BLaER1 (cell line): Measurements from ENCODE around the gene CACNA1D.

ENCODE experiments used
- H3K27ac ChIP-seq: shearing (Covaris generic); formaldehyde crosslinking; 2 replicates; pipeline ENCODE4 v1.8.1; 2022
- H3K27me3 ChIP-seq: shearing (Covaris generic); formaldehyde crosslinking; 2 replicates; pipeline ENCODE4 v1.8.1; 2022
- H3K36me3 ChIP-seq: shearing (Covaris generic); formaldehyde crosslinking; 2 replicates; pipeline ENCODE4 v1.8.1; 2022
- H3K4me1 ChIP-seq: shearing (Covaris generic); formaldehyde crosslinking; 2 replicates; pipeline ENCODE4 v1.8.1; 2022
- H3K4me2 ChIP-seq: shearing (Covaris generic); formaldehyde crosslinking; 2 replicates; pipeline ENCODE4 v1.8.1; 2022
- H3K4me3 ChIP-seq: shearing (Covaris generic); formaldehyde crosslinking; 2 replicates; pipeline ENCODE4 v1.8.1; 2022
- H3K9ac ChIP-seq: shearing (Covaris generic); formaldehyde crosslinking; 2 replicates; pipeline ENCODE4 v1.8.1; 2022
- H3K9me3 ChIP-seq: shearing (Covaris generic); formaldehyde crosslinking; 2 replicates; pipeline ENCODE4 v1.8.1; 2022
- H4K20me1 ChIP-seq: shearing (Covaris generic); formaldehyde crosslinking; 2 replicates; pipeline ENCODE4 v1.8.1; 2022
- Cebpa-rat ChIP-seq: shearing (Covaris generic); IDR thresholded peaks from 2 replicates; pipeline ENCODE4 v1.8.1; 2022

The CACNA1D gene

DNA sequence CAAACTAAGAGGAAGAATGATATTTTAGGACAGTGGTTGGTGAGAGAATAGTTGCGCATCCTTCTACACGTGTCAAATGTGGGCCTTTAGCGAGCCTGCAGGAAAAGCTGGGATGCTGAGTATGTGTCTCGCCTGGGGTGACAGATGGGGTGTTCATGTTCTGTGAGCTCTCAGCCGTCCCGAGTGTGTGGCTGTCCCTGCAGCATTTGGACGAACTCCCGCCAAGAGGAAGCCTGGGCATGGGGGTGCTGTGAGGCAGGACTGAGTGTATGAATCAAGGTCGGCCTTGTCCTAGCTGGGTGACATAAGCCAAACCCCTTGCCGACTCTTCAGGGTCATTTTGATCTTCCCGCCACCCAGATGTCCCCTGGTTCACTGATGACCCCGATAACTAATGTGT is 94.8 kb downstream of the CACNA1D start:
- Histone ChIP-seq H3K36me3 (no peaks in the 10 kb centered on the region), H3K4me2 (no peak overlapping the region), H3K4me3 (no peak overlapping the region), H3K9ac (no peak overlapping the region), H3K4me1 (peaks cover 8% of the 10 kb centered on the region; the same call in 1 of the 2 replicates), H3K27me3 (no peaks in the 10 kb centered on the region), H3K9me3 (no peaks in the 10 kb centered on the region), H3K27ac (no peak overlapping the region), H4K20me1 (no peaks in the 10 kb centered on the region)
- no peak for TF ChIP-seq Cebpa-rat

DNA sequence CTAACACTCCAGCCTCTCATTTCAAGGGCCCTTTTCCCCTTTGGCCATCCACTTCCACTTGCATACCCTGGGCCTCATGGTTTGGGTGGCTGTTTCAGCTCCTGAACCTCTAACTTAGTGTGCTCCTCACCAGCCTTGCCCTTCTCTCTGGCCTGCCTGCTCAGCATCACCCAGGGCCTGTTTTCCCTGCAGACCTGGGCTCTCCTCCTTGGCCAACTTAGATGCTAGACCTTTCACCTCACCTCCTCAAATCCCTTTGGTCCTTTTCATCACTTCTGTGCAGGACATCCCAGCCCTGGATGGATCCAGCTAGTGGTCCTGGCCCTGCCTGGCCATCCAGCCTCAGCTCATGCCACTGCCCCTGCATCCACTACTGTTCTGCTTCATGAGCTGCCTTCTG is 95.4 kb downstream of the CACNA1D start:
- Histone ChIP-seq H3K27me3 (no peaks in the 10 kb centered on the region), H3K9ac (no peak overlapping the region), H3K36me3 (no peaks in the 10 kb centered on the region), H4K20me1 (no peaks in the 10 kb centered on the region), H3K4me2 (no peak overlapping the region), H3K27ac (no peak overlapping the region), H3K9me3 (no peaks in the 10 kb centered on the region), H3K4me3 (no peak overlapping the region), H3K4me1 (peaks cover 8% of the 10 kb centered on the region; the same call in 1 of the 2 replicates)
- TF ChIP-seq Cebpa-rat = no peak

- Histone ChIP-seq H3K27ac (no peak overlapping the region), H3K4me2 (no peak overlapping the region), H4K20me1 (no peaks in the 10 kb centered on the region), H3K4me3 (no peak overlapping the region), H3K36me3 (no peaks in the 10 kb centered on the region), H3K9me3 (no peaks in the 10 kb centered on the region), H3K9ac (no peak overlapping the region), H3K4me1 (peaks cover 8% of the 10 kb centered on the region; the same call in 1 of the 2 replicates), H3K27me3 (no peaks in the 10 kb centered on the region)
- no peak for TF ChIP-seq Cebpa-rat
Measured at GRCh38 chr3:53590606-53591005, 96.2 kb downstream of the CACNA1D start.

DNA sequence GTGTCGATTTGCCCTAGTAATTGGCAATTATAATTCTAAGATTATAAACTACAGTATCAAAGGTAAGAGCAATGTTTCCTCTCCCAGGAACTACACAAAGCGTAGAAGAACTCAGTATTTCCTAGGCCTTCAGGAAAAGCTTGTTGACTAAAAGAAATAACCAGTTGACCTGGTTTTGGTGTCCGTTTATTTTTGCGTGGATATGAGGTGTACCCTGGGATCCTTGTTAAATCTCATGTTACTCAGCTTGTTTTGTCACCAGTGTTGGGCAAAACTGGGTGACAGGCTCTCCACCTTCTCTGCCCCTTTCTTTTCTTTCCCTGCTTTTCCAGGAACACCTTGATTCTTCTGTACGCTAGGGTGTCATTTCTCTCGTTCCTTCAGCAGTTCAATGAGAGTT is 97.2 kb downstream of the CACNA1D start:
- H3K9me3 ChIP-seq = no peaks in the 10 kb centered on the region
- H3K27me3 ChIP-seq = no peaks in the 10 kb centered on the region
- no peak overlapping the region for H3K27ac ChIP-seq
- no peak overlapping the region for H3K4me2 ChIP-seq
- H3K36me3 ChIP-seq = no peaks in the 10 kb centered on the region
- peaks cover 8% of the 10 kb centered on the region; the same call in 1 of the 2 replicates for H3K4me1 ChIP-seq
- no peak for TF ChIP-seq Cebpa-rat
- no peak overlapping the region for H3K4me3 ChIP-seq
- no peak overlapping the region for H3K9ac ChIP-seq
- no peaks in the 10 kb centered on the region for H4K20me1 ChIP-seq

- H3K27ac ChIP-seq = no peak overlapping the region
- no peaks in the 10 kb centered on the region for H4K20me1 ChIP-seq
- H3K36me3 ChIP-seq = no peaks in the 10 kb centered on the region
- no peaks in the 10 kb centered on the region for H3K27me3 ChIP-seq
- H3K4me2 ChIP-seq = no peak overlapping the region
- no peak for TF ChIP-seq Cebpa-rat
- H3K9me3 ChIP-seq = no peaks in the 10 kb centered on the region
- peaks cover 16% of the 10 kb centered on the region for H3K4me1 ChIP-seq
- no peak overlapping the region for H3K9ac ChIP-seq
- no peak overlapping the region for H3K4me3 ChIP-seq
Measured at GRCh38 chr3:53592862-53593261, 98.5 kb downstream of the CACNA1D start.

DNA sequence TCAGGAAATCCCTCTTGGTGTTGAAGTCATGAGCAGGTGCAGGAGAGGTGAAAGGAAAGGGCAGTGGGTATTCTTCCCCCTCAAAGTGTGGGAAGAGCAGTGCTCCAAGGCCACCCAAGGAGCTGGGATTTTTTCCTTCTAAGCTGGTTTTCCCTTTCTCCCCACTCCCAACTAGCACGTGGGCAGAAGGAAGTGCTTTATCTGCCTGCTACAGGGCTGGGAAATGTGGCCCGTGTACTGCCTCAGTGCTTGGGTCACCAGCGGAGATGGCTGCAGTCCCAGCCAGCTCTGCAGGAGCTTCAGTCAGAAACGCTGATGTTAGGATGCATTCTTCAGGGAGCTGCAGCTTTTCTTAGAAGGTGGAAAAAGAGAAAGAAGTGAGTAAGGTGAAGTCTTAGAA is 99.2 kb downstream of the CACNA1D start:
- Histone ChIP-seq H3K9me3 (no peaks in the 10 kb centered on the region), H4K20me1 (no peaks in the 10 kb centered on the region), H3K4me3 (no peak overlapping the region), H3K4me1 (peaks cover 24% of the 10 kb centered on the region), H3K9ac (no peak overlapping the region), H3K36me3 (no peaks in the 10 kb centered on the region), H3K27me3 (no peaks in the 10 kb centered on the region), H3K4me2 (no peak overlapping the region), H3K27ac (no peak overlapping the region)
- no peak for TF ChIP-seq Cebpa-rat

- no peak overlapping the region for H3K27ac ChIP-seq
- no peaks in the 10 kb centered on the region for H3K36me3 ChIP-seq
- no peak for TF ChIP-seq Cebpa-rat
- H3K4me2 ChIP-seq = no peak overlapping the region
- H3K9ac ChIP-seq = no peak overlapping the region
- H3K4me3 ChIP-seq = no peak overlapping the region
- peaks cover 24% of the 10 kb centered on the region for H3K4me1 ChIP-seq
- H4K20me1 ChIP-seq = no peaks in the 10 kb centered on the region
- no peaks in the 10 kb centered on the region for H3K27me3 ChIP-seq
- no peaks in the 10 kb centered on the region for H3K9me3 ChIP-seq
Measured at GRCh38 chr3:53594276-53594675, 99.9 kb downstream of the CACNA1D start.

GRCh38 chr3:53595660-53596059 is 101.2 kb downstream of the CACNA1D start:
- Histone ChIP-seq H3K4me3 (no peak overlapping the region), H3K36me3 (no peaks in the 10 kb centered on the region), H3K27me3 (no peaks in the 10 kb centered on the region), H3K4me2 (no peak overlapping the region), H3K27ac (no peak overlapping the region), H3K9ac (no peak overlapping the region), H3K4me1 (peaks cover 36% of the 10 kb centered on the region), H4K20me1 (no peaks in the 10 kb centered on the region), H3K9me3 (no peaks in the 10 kb centered on the region)
- no peak for TF ChIP-seq Cebpa-rat

DNA sequence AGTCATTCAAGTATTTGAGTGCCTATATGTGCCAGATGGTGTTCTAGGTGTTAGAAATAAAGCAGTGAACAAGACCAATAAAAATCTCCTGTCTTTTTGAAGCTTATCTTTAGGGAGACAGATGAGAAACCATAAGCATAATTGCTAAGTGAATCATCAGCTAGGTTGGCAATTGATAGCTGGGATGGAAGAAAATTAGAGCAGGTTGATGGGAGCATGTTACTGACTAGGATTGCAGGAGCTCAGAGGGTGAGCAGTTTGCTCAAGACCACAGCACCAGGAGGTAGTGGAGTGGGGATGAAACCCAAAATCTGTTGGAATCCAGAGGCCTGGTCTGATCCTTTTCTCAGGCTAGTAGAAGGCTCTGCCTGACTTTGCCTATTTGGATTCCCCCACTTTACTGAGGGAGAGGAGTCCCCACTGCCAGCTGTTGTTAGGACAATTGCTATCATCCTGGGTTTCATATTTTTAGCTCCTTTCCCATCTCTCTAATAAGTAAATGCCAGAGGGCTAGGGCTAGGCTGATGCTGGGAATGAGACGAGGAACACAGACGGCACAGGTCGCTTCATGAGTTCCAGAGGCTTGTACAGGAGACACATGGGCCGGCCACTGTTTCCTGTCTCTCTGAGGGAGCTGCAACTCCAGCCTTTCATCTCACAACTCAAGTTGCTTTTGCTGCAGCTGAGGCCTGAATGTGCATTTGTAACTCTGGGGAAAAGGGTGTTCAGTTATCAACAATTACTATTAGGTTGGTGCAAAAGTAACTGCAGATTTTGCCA is 102.9 kb downstream of the CACNA1D start:
- Histone ChIP-seq H3K36me3 (no peaks in the 10 kb centered on the region), H3K4me2 (peak overlapping the region; percentile 57), H3K9ac (no peak overlapping the region), H4K20me1 (no peaks in the 10 kb centered on the region), H3K4me3 (no peak overlapping the region), H3K27ac (peak overlapping the region; percentile 31; the same call in 1 of the 2 replicates), H3K4me1 (peaks cover 40% of the 10 kb centered on the region), H3K27me3 (no peaks in the 10 kb centered on the region), H3K9me3 (no peaks in the 10 kb centered on the region)
- no peak for TF ChIP-seq Cebpa-rat

- Histone ChIP-seq H3K27ac (peak overlapping the region; percentile 55), H3K36me3 (no peaks in the 10 kb centered on the region), H3K9ac (0 out of 2 replicates have a peak overlapping the region, but pooled peaks have one; percentile 16), H3K27me3 (no peaks in the 10 kb centered on the region), H3K9me3 (no peaks in the 10 kb centered on the region), H3K4me2 (peak overlapping the region; percentile 68), H4K20me1 (no peaks in the 10 kb centered on the region), H3K4me3 (no peak overlapping the region), H3K4me1 (peaks cover 32% of the 10 kb centered on the region)
- TF ChIP-seq Cebpa-rat = peak; percentile 60
Measured at GRCh38 chr3:53599771-53600170, 105.4 kb downstream of the CACNA1D start.

GRCh38 chr3:53602866-53603265 is 108.5 kb downstream of the CACNA1D start:
- Histone ChIP-seq H3K9me3 (peaks cover 9% of the 10 kb centered on the region), H3K4me3 (no peak overlapping the region), H3K9ac (no peak overlapping the region), H3K4me1 (peaks cover 24% of the 10 kb centered on the region), H3K36me3 (no peaks in the 10 kb centered on the region), H4K20me1 (no peaks in the 10 kb centered on the region), H3K27ac (no peak overlapping the region), H3K27me3 (no peaks in the 10 kb centered on the region), H3K4me2 (no peak overlapping the region)
- no peak for TF ChIP-seq Cebpa-rat
